Mucosa of rectum (tissue), 2 donors: Measurements from ENCODE around the gene TBC1D26.
"Not testable (repeated sequence)": the region's sequence is repeated elsewhere in the genome, so short reads cannot be mapped to it uniquely, and the experiment has no call there.

ENCODE experiments used
- H3K27ac ChIP-seq, 2 donors: one replicate each; pipeline ENCODE4 v1.7.0; 2013; ENCODE audit warnings: inconsistent platforms in 2 of 2, low read depth in 2 of 2, low read length in 2 of 2
- H3K27me3 ChIP-seq, 2 donors: one replicate each; pipeline ENCODE4 v1.7.0; 2013; ENCODE audit warnings: low read length in 2 of 2; ENCODE audit not compliant: control insufficient read depth in 2 of 2, insufficient read depth in 2 of 2
- H3K36me3 ChIP-seq, 2 donors: one replicate each; pipeline ENCODE4 v1.7.0; 2013; ENCODE audit warnings: low read length in 2 of 2; ENCODE audit not compliant: control insufficient read depth in 2 of 2, insufficient read depth in 2 of 2
- H3K4me1 ChIP-seq, 2 donors: one replicate each; pipeline ENCODE4 v1.7.0; 2013; ENCODE audit warnings: low read length in 2 of 2, mild to moderate bottlenecking in 1 of 2; ENCODE audit not compliant: control insufficient read depth in 2 of 2, insufficient read depth in 2 of 2
- H3K4me3 ChIP-seq, 2 donors: one replicate each; pipeline ENCODE4 v1.7.0; 2013; ENCODE audit warnings: low read length in 2 of 2
- H3K9ac ChIP-seq, 2 donors: one replicate each; pipeline ENCODE4 v1.7.0; 2013; ENCODE audit warnings: low read length in 2 of 2, low read depth in 1 of 2, mild to moderate bottlenecking in 1 of 2
- H3K9me3 ChIP-seq, 2 donors: one replicate each; pipeline ENCODE4 v1.7.0; 2013; ENCODE audit warnings: low read length in 2 of 2; ENCODE audit not compliant: control insufficient read depth in 2 of 2
- donor health status: healthy.
- donor health status: Normal muscosa, but diverticular disease.

The TBC1D26 gene

DNA sequence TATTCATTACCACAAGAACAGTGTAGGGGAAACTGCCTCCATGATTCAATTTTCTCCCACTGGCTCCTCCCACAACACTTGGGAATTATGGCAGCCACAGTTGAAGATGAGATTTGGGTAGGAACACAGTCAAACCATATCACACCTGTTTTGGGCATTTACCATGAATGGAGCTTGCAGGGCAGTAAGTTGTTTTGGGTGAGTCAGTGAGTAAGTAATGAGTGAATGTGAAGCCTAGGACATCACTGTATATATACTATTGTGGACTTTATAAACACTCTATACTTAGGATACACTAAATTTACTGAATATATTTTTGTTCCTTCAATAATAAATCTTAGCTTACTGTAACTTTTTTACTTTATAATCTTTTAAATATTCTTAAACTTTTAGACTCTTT, 48.1 kb downstream of the TBC1D26 start:
- Histone ChIP-seq H3K36me3 (no peaks in the 10 kb centered on the region), H3K9ac (no peak overlapping the region), H3K4me1 (no peaks in the 10 kb centered on the region), H3K27me3 (no peaks in the 10 kb centered on the region), H3K27ac (no peak overlapping the region), H3K4me3 (no peak overlapping the region), H3K9me3 (no peaks in the 10 kb centered on the region)

DNA sequence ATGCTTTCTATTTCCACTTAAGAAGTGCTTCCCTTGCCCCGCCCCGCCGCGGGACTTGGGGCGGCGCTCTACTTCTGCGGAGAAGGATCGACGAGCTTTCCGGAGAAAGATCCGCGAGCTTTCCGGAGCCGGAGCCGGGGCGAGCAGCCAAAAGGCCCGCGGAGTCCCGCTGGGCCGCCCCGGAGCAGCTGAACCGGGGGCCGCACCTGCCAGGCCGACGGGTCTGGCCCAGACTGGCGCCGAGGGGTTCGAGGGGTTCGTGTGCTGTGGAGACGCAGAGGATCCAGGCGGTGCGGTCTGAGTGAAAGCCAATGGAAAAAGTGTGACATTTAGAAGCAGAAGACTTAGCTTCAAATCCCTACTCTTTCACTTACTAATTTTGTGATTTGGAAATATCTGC, 50.8 kb downstream of the TBC1D26 start:
- Histone ChIP-seq H3K4me3 (peak overlapping the region; percentile 55 to 58), H3K27ac (peak overlapping the region in 1 of 2 donors; percentile 42), H3K9me3 (no peaks in the 10 kb centered on the region), H3K27me3 (no peaks in the 10 kb centered on the region), H3K9ac (peak overlapping the region in 1 of 2 donors; percentile 56), H3K36me3 (no peaks in the 10 kb centered on the region), H3K4me1 (no peaks in the 10 kb centered on the region)

GRCh38 chr17:15783461-15783860, 51.4 kb downstream of the TBC1D26 start:
- Histone ChIP-seq H3K4me1 (no peaks in the 10 kb centered on the region), H3K4me3 (no peak overlapping the region), H3K9me3 (no peaks in the 10 kb centered on the region), H3K9ac (no peak overlapping the region), H3K27ac (no peak overlapping the region), H3K36me3 (no peaks in the 10 kb centered on the region), H3K27me3 (no peaks in the 10 kb centered on the region)

DNA sequence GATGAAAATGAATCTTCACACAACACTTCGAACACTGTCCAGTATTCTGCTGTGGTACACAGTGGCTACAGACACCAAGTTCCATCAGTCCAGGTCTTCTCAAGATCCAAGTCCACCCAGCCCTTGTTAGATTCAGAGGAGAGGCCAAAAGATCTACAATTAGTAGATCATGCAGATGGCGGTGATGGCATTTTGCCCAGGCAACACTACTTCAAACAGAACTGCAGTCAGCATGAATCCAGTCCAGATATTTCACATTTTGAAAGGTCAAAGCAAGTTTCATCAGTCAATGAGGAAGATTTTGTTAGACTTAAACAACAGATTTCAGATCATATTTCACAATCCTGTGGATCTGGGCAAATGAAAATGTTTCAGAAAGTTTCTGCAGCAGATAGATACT, 52.3 kb downstream of the TBC1D26 start:
- not testable (repeated sequence) for H3K9ac ChIP-seq, H3K4me1 ChIP-seq, H3K4me3 ChIP-seq, H3K27me3 ChIP-seq, H3K36me3 ChIP-seq, H3K9me3 ChIP-seq, H3K27ac ChIP-seq

GRCh38 chr17:15787363-15788075, 55.4 kb downstream of the TBC1D26 start:
- H3K36me3 ChIP-seq, H3K4me3 ChIP-seq, H3K27me3 ChIP-seq, H3K9ac ChIP-seq, H3K9me3 ChIP-seq, H3K27ac ChIP-seq, H3K4me1 ChIP-seq: not testable (repeated sequence)

GRCh38 chr17:15788365-15788764, 56.3 kb downstream of the TBC1D26 start:
- H3K4me3 ChIP-seq, H3K27ac ChIP-seq, H3K36me3 ChIP-seq, H3K27me3 ChIP-seq, H3K9me3 ChIP-seq, H3K4me1 ChIP-seq, H3K9ac ChIP-seq: not testable (repeated sequence)
